RWPE2 (cell line): ENCODE measurements around the gene ADGRG7.

Source experiments
- ATAC-seq: fragments of 200-7000 bp; cut with Tn5 transposase; 3 replicates; pipeline ENCODE4 v1.9.1; 2021; ENCODE audit warnings: low read depth
- DNase-seq: peaks from one replicate; pipeline ENCODE4 v3.0.0-alpha.2; 2020; ENCODE audit warnings: low spot score
- H3K27ac ChIP-seq: fragments of 450-650 bp; 2 replicates; pipeline ENCODE4 v1.5.1; 2017; ENCODE audit warnings: mild to moderate bottlenecking; ENCODE audit not compliant: poor library complexity, severe bottlenecking
- H3K27me3 ChIP-seq: fragments of 250-450 bp; sonication (Bioruptor Pico); 2 replicates; pipeline ENCODE4 v1.5.1; 2021; ENCODE audit warnings: mild to moderate bottlenecking, moderate library complexity; ENCODE audit not compliant: insufficient read depth, poor library complexity, severe bottlenecking
- H3K36me3 ChIP-seq: fragments of 250-450 bp; sonication (Bioruptor Pico); 2 replicates; pipeline ENCODE4 v1.5.1; 2020; ENCODE audit warnings: low read depth, mild to moderate bottlenecking, moderate library complexity
- H3K4me1 ChIP-seq: fragments of 250-450 bp; sonication (Bioruptor Pico); 2 replicates; pipeline ENCODE4 v1.5.1; 2021; ENCODE audit warnings: mild to moderate bottlenecking, moderate library complexity; ENCODE audit not compliant: insufficient read depth, poor library complexity, severe bottlenecking
- H3K4me3 ChIP-seq: fragments of 250-450 bp; sonication (Bioruptor Pico); 2 replicates; pipeline ENCODE4 v1.5.1; 2021; ENCODE audit warnings: mild to moderate bottlenecking, moderate library complexity; ENCODE audit not compliant: severe bottlenecking
- H3K9me3 ChIP-seq: fragments of 250-450 bp; sonication (Bioruptor Pico); 2 replicates; pipeline ENCODE4 v1.5.1; 2021; ENCODE audit warnings: mild to moderate bottlenecking, moderate library complexity; ENCODE audit not compliant: severe bottlenecking
- TF ChIP-seq, protein P1 (sequence below): fragments of 450-650 bp; IDR thresholded peaks from one replicate; pipeline ENCODE4 v1.5.1; 2017; ENCODE audit warnings: mild to moderate bottlenecking, moderate library complexity; ENCODE audit not compliant: poor library complexity, severe bottlenecking

Gene ADGRG7

DNA sequence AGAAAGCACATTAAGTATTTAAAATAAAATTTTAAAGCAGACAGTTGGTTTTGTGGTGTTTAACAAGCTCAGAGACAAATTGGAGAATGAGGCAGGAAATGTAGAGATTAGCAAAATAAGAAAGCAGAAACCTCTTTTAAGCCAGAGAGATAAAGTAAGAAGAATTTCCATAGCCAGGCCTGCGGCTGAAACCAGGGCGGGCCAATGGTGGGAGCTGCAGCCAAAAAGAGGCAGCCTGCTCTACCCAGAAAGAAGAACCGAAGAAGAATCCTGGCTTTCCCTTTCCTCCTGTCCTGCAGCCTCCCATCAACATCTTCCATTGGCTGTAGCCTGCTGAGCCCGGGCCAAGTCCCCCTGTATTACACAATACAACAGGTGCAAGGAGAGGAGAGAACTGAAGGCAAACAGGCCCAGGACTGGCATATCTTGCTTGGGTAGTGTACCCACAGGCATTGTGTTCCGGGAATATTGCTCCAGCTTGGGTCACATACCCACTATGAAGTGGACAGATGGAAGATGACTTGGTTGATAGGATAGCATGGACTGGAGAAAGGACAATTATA, 88.4 kb downstream of the ADGRG7 start:
- ATAC-seq: no peak
- Histone ChIP-seq H3K4me1 (peaks cover 36% of the 10 kb centered on the region), H3K27ac (no peak overlapping the region), H3K27me3 (no peaks in the 10 kb centered on the region), H3K9me3 (no peaks in the 10 kb centered on the region), H3K4me3 (no peak overlapping the region), H3K36me3 (no peaks in the 10 kb centered on the region)
- TF ChIP-seq, protein P1, sequence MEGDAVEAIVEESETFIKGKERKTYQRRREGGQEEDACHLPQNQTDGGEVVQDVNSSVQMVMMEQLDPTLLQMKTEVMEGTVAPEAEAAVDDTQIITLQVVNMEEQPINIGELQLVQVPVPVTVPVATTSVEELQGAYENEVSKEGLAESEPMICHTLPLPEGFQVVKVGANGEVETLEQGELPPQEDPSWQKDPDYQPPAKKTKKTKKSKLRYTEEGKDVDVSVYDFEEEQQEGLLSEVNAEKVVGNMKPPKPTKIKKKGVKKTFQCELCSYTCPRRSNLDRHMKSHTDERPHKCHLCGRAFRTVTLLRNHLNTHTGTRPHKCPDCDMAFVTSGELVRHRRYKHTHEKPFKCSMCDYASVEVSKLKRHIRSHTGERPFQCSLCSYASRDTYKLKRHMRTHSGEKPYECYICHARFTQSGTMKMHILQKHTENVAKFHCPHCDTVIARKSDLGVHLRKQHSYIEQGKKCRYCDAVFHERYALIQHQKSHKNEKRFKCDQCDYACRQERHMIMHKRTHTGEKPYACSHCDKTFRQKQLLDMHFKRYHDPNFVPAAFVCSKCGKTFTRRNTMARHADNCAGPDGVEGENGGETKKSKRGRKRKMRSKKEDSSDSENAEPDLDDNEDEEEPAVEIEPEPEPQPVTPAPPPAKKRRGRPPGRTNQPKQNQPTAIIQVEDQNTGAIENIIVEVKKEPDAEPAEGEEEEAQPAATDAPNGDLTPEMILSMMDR: no peak
- DNase-seq: no peak

DNA sequence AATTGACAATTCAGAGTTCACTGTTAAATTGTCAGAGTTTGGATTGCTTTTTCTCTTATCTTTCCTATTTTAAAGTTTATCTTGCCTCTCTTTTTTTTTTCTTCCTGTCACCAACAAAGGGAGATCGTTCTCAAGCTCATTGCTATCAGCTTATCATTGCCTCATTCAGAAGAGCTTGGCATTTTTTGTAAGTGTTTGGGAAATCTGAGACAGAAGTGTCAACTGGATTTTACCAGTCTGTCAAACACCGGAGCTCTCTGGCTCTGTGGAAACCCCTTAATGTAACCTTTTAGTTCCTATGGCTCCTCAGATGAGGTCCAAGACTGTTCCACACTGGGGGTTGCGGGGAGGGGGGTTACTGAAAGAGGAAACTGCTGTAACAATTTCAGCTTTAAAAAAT, 89.3 kb downstream of the ADGRG7 start:
- TF ChIP-seq, protein P1: no peak
- no peaks in the 10 kb centered on the region for H3K9me3 ChIP-seq
- DNase-seq: no peak
- no peak overlapping the region for H3K4me3 ChIP-seq
- no peak overlapping the region for H3K27ac ChIP-seq
- no peaks in the 10 kb centered on the region for H3K27me3 ChIP-seq
- peaks cover 38% of the 10 kb centered on the region for H3K4me1 ChIP-seq
- no peak for ATAC-seq
- no peaks in the 10 kb centered on the region for H3K36me3 ChIP-seq

DNA sequence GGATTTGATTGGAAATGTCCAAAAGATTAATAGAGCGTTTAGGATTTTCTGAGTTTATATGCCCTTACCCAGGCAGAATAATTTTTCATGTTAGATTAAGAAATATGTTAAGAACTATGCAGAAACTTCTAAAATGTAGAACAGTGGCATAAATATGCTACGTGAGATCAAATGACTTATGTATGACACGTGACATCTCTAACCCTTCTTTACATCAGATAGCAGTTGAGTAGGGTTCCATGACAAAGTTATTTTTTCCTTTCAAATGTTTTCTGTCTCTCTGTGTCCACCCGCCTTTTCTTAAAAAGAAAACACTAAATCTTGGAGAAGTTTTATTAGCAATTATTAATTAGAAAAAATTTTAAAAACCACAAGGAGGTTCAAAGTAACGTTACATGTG, 91.3 kb downstream of the ADGRG7 start:
- no peaks in the 10 kb centered on the region for H3K9me3 ChIP-seq
- no peak overlapping the region for H3K27ac ChIP-seq
- ATAC-seq (no peak), DNase-seq (no peak)
- H3K4me3 ChIP-seq: no peak overlapping the region
- TF ChIP-seq, protein P1: no peak
- H3K4me1 ChIP-seq: peaks cover 23% of the 10 kb centered on the region
- no peaks in the 10 kb centered on the region for H3K27me3 ChIP-seq
- no peaks in the 10 kb centered on the region for H3K36me3 ChIP-seq

DNA sequence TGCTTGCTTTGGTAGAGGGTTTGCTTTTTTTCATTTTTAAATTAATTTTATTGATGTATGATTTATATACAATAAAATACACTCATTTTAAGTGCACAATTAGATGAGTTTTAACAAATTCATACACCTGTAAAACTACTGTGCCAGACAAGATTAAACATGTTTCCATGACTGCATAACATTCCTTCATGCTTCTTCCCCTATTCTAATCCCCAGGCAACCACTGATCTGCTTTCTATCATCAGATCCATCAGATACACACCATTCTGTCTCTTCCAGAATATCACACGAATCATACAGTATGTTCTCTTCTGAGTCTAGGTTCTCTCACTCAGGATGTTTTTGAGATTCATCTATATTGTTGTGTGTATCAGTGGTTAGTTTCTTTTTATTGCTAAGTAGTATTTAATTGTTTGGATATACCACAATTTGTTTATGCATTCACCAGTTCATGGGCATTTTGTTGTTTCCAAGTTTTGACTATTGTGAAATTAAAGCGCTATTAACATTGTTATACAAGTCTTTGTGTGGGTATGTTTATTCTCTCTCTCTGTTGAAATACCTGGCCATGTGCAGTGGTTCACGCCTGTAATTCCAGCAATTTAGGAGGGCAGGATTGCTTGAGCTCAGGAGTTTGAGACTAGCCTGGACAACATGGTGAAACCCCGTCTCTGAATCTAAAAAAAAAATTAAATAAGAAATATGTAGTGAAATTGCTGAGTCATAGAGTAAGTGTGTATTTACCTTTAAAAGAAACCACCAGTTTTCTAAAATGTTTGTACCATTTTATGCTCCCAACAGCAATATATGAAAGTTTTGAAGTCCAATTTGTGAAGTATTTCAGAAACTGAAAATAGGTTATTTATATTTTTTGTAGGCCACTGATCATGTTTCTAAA, 92.9 kb downstream of the ADGRG7 start:
- no peaks in the 10 kb centered on the region for H3K36me3 ChIP-seq
- no peaks in the 10 kb centered on the region for H3K27me3 ChIP-seq
- DNase-seq (no peak), ATAC-seq (peak; percentile 79)
- peaks cover 22% of the 10 kb centered on the region for H3K4me1 ChIP-seq
- H3K27ac ChIP-seq: no peak overlapping the region
- TF ChIP-seq, protein P1: no peak
- no peak overlapping the region for H3K4me3 ChIP-seq
- no peaks in the 10 kb centered on the region for H3K9me3 ChIP-seq

DNA sequence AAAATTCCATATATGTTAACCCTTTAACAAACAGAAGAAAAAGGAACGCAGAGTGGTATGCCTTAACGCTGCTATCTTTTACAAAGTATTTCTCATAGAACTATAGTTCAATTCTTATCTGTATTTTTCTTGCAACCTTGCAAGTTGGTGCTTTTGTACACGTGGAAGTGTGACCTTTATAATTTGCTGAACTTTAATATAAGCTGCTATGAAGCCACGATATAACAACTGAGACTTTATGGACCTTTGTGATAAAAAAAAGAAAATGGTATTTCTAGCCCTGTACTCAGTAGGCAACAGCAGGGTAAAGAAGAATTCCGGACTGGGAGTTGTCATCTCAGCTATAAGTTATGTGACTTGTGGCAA, 93.6 kb downstream of the ADGRG7 start:
- H3K9me3 ChIP-seq: no peaks in the 10 kb centered on the region
- no peak overlapping the region for H3K4me3 ChIP-seq
- H3K27ac ChIP-seq: no peak overlapping the region
- TF ChIP-seq, protein P1: no peak
- ATAC-seq (no peak), DNase-seq (no peak)
- H3K4me1 ChIP-seq: peaks cover 22% of the 10 kb centered on the region
- no peaks in the 10 kb centered on the region for H3K36me3 ChIP-seq
- no peaks in the 10 kb centered on the region for H3K27me3 ChIP-seq
